Osteocyte (in vitro differentiated cells): ENCODE results near the gene UNK. TPM values are rescaled to one million over a fixed set of nuclear protein-coding genes. Genes with fewer than 3 reads are reported as not detected.
A peak's percentile ranks its signal among the peaks of the same experiment; 100 is the strongest.

Experiments used
- DNase-seq: peaks from one replicate; pipeline ENCODE4 v3.0.0; 2021; ENCODE audit warnings: mixed read lengths; ENCODE audit not compliant: unreplicated experiment; ENCODE audit errors: extremely low spot score
- H3K27ac Mint-ChIP-seq: one replicate; pipeline ENCODE4 v1.8.0; 2021; ENCODE audit warnings: mild to moderate bottlenecking, mixed read lengths; ENCODE audit not compliant: unreplicated experiment
- H3K27me3 Mint-ChIP-seq: one replicate; pipeline ENCODE4 v1.8.0; 2021; ENCODE audit warnings: mixed read lengths; ENCODE audit not compliant: unreplicated experiment
- H3K36me3 Mint-ChIP-seq: one replicate; pipeline ENCODE4 v1.8.0; 2021; ENCODE audit warnings: mixed read lengths; ENCODE audit not compliant: unreplicated experiment
- H3K4me1 Mint-ChIP-seq: one replicate; pipeline ENCODE4 v1.8.0; 2021; ENCODE audit warnings: mixed read lengths; ENCODE audit not compliant: unreplicated experiment
- H3K4me3 Mint-ChIP-seq: one replicate; pipeline ENCODE4 v1.8.0; 2021; ENCODE audit warnings: mild to moderate bottlenecking, moderate library complexity, mixed read lengths; ENCODE audit not compliant: unreplicated experiment
- H3K9me3 Mint-ChIP-seq: one replicate; pipeline ENCODE4 v1.8.0; 2021; ENCODE audit warnings: mixed read lengths; ENCODE audit not compliant: unreplicated experiment
- CTCF ChIP-seq: fragments of 200-600 bp; sonication (generic); IDR thresholded peaks from 2 replicates; pipeline ENCODE4 v1.5.0; 2021; ENCODE audit warnings: antibody characterized with exemption, mild to moderate bottlenecking, moderate library complexity
- total RNA-seq: library from RNA; stranded (reverse); gene quantifications from 2 replicates; pipeline ENCODE4 v1.2.1, GENCODE V29; 2021

Gene UNK
- total RNA-seq, 1 donor from 2014 or later = 38.2 TPM

- no peak for TF ChIP-seq CTCF
- H3K36me3 Mint-ChIP-seq = peaks cover 41% of the 10 kb centered on the region
- no peak overlapping the region for H3K27ac Mint-ChIP-seq
- peaks cover 5% of the 10 kb centered on the region for H3K4me1 Mint-ChIP-seq
- no peak overlapping the region for H3K4me3 Mint-ChIP-seq
- DNase-seq = no peak
- H3K9me3 Mint-ChIP-seq = no peaks in the 10 kb centered on the region
- no peaks in the 10 kb centered on the region for H3K27me3 Mint-ChIP-seq
These were observed 45.4 kb upstream of the UNK start for GRCh38 chr17:75739174-75739573.

- peaks cover 38% of the 10 kb centered on the region for H3K36me3 Mint-ChIP-seq
- H3K27ac Mint-ChIP-seq = no peak overlapping the region
- H3K9me3 Mint-ChIP-seq = no peaks in the 10 kb centered on the region
- H3K4me1 Mint-ChIP-seq = no peaks in the 10 kb centered on the region
- no peak for TF ChIP-seq CTCF
- H3K27me3 Mint-ChIP-seq = no peaks in the 10 kb centered on the region
- no peak for DNase-seq
- no peak overlapping the region for H3K4me3 Mint-ChIP-seq
These were observed 44.8 kb upstream of the UNK start for GRCh38 chr17:75739801-75740200.

DNA sequence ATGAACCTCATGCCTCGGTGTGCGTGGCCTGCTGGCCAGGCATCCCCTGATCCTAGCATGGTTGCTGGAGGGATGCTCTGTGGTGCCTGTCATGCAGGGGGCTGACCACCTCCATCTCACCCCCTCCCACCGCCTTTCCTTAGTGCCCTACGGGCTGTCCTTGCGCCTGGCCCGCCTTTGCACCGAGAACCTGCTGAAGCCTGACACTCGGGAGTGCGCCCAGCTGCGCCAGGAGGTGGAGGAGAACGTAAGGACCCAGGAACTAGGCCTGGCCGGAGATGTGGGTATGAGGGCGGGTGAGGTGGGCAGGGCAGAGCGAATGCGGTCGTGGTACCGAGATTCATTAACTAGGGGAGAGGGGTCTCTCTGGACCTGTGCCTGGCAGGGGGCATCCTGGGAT, 44.4 kb upstream of the UNK start:
- no peak overlapping the region for H3K4me3 Mint-ChIP-seq
- no peak for DNase-seq
- H3K9me3 Mint-ChIP-seq = no peaks in the 10 kb centered on the region
- H3K36me3 Mint-ChIP-seq = peaks cover 37% of the 10 kb centered on the region
- no peaks in the 10 kb centered on the region for H3K4me1 Mint-ChIP-seq
- no peak for TF ChIP-seq CTCF
- H3K27me3 Mint-ChIP-seq = no peaks in the 10 kb centered on the region
- no peak overlapping the region for H3K27ac Mint-ChIP-seq

DNA sequence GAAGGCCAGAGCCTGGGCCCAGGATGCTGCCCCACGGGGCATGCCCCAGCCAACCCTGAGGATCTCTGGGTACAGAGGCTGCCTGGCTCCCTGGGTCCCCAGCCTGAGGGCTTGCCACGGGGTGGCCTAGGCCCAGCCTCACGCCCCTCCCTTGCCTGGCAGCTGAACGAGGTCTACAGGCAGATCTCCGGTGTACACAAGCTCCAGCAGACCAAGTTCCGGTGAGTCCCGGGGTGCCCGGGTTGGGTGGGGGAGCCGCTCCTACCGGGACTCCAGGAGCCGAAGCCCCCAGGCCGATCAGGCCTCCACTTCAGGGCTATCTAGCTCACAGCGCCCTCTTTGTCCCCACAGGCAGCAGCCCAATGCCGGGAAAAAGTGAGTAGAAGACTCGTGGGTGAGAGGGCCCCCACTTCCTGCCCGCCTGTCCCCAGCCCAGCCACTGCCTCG, 44.0 kb upstream of the UNK start:
- no peaks in the 10 kb centered on the region for H3K4me1 Mint-ChIP-seq

DNA sequence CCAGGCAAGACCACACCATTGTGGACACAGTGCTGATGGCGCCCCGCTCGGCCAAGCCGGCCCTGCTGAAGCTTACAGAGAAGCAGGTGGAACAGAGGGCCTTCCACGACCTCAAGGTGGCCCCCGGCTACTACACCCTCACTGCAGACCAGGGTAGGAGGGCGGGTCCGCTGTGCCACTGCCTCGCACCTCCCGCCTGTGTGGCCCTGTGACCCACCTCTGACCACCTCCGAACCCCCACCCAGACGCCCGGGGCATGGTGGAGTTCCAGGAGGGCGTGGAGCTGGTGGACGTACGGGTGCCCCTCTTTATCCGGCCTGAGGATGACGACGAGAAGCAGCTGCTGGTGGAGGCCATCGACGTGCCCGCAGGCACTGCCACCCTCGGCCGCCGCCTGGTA, 42.3 kb upstream of the UNK start:
- peaks cover 24% of the 10 kb centered on the region for H3K36me3 Mint-ChIP-seq
- no peak overlapping the region for H3K27ac Mint-ChIP-seq
- no peaks in the 10 kb centered on the region for H3K9me3 Mint-ChIP-seq
- no peak overlapping the region for H3K4me3 Mint-ChIP-seq
- no peaks in the 10 kb centered on the region for H3K27me3 Mint-ChIP-seq
- peak; percentile 82 for DNase-seq
- H3K4me1 Mint-ChIP-seq = no peaks in the 10 kb centered on the region
- no peak for TF ChIP-seq CTCF

More for the DNA sequence above, 44.0 kb upstream of the UNK start:
- Mint-ChIP-seq H3K36me3 (peaks cover 34% of the 10 kb centered on the region), H3K27me3 (no peaks in the 10 kb centered on the region), H3K9me3 (no peaks in the 10 kb centered on the region), H3K27ac (no peak overlapping the region), H3K4me3 (no peak overlapping the region)
- TF ChIP-seq CTCF = no peak
- peak; percentile 82 for DNase-seq
